Activated CD8-positive, alpha-beta memory T cell treated with anti-CD3 and anti-CD28 coated beads for 24 hours (primary cell): ENCODE measurements around the gene SIRPB1.
"Not testable (repeated sequence)": the region's sequence is repeated elsewhere in the genome, so short reads cannot be mapped to it uniquely, and the experiment has no call there.

Experiments
- DNase-seq: peaks from one replicate; pipeline ENCODE4 v3.0.0-alpha.2; 2020

Gene SIRPB1

DNA sequence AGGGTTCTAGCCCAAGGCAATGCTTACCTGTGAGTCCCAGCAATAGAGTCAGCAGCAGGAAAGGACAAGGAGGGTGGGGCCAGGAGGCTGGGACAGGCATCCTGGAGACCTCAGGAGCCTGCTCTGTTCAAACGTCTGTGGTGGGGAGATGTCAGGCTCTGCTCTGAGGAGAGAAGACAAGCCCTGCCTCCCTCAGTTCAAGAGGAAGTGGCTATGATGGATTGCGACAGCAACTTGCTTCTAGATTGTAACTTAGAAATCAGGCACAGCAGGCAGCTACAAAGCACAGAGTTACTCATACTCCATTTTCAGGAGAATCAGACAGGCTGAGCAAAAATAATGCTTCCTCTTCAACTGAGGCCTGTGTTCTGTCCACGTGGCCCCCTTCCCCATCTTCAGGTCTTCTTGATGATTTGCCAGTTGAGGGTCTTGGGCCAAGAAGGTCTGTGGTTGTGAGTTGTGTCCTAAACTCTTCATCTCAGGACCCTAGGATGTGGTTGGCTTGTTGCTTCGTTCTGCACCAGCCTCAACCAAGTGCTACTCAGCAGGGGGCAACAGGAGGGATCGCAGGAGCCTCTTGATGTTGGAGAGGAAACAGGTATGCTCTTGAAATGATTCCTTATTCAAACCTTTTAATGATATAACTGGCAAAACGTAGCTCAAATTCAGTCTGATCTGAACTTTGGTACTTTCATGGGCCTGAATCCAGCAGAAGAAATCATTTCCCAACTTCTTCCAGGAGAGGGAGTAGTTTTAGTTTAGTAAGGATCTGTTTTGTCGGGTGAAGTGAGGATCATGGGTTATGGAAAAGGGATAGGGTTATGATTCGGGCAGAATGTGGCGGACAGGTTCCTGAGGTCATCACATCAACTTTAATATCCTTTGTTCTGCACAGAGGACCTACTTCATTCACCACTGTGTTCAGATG is 31.0 kb downstream of the SIRPB1 start:
- no peak for DNase-seq

DNA sequence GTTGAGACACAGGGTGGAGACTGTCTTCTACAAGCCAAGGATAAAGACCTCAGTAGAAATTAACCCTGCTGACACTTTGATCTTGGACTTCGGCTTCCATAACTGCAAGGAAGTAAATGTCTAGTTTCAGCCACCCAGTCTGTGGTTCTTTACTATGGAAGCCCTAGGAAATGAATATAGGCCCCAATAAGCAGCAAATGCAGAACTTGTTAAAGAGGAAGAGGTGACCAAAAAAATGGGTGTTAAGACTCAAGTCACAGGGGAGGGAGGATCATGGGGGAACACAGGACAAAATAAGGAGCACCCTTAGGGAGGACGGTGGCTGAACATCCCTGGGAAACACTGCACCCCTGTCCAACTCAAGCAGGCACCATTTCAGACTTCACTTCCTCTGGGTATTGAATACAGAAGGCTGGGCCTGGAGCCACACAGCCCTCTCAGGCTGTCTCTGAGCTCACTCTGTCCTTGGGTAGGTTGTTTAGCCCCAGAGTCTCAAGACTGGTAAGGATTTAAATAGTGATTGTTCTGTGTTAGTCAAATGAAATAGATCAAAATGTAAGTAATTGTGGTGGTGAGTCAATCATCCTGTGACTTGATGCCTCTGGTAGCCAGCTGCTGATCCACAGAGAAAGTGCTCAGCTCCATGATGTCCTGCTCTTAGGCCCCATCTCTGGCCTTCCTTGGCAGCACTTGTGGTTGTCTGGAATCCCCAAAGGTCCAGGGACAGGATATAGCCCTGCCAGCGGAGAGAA is 31.9 kb downstream of the SIRPB1 start:
- DNase-seq = no peak

DNA sequence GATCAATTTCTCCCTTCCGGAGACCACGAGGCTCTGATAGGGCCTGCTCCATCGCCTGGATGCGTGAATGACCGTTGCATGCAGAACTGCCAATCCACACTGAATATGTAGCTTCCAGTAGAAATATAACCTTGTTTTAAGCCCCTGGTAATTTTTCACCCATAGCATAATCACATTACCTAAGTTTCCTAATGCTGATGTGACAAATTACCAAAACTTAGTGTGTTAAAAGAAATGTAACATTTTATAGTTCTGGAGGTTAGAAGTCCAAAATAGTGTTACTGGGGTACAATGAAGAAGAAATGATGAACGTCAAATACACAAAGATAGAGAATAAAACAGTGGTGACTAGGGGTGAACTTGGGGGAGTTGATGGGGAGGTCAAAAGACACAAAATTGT is 40.3 kb downstream of the SIRPB1 start:
- no peak for DNase-seq

DNA sequence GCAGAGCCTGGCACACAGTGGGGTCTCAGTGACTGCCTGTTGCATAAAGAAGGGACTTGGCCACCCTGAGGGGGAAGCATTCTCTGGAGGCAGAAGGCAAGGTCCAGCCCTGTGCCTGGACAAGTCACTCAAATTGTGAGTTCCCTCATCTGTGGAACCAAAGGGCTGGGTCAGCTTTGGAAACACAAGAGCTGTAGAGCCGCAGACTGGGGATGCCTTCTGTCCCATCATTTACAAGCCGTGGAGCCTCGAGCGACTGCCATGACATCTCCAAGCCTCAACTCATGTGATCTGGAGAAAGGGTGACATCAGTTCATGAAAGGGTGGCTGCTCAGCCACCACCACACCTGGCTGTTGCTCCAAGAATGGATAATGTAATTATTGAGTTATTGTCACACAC is 41.9 kb downstream of the SIRPB1 start:
- DNase-seq = no peak

DNA sequence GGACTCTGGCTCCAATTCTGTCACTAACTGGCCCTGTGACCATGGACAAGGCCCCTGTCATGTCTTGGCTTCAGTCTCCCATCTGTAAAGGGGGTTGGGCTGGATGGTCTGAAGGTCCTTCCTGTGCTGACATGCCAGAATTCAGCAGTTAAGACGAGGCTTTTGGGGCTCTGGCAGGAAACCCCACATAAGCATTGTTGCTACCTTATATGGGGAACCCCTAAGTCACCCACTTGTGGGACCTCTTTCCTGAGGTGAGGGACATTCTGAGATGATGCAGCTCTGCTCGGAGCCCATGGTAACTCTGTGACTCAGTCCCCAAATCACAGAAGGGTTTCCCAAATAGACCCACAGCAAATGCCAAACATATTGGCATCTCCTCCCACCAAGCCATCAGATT is 42.5 kb downstream of the SIRPB1 start:
- not testable (repeated sequence) for DNase-seq

DNA sequence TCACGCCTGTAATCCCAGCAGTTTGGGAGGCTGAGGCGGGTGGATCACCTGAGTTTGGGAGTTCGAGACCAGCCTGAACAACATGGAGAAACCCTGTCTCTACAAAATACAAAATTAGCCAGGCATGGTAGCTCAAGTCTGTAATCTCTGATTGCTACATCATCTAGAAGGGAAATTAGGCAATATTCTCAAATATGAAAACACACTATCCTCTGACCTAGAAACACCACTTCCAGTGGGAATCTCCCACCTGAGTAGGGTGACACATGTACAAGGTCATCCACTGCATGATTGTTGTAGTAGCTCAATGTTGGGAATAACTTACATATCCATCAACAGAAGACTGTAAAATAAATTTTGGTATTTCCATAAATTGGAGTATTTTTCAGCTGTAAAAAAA is 43.2 kb downstream of the SIRPB1 start:
- no peak for DNase-seq

DNA sequence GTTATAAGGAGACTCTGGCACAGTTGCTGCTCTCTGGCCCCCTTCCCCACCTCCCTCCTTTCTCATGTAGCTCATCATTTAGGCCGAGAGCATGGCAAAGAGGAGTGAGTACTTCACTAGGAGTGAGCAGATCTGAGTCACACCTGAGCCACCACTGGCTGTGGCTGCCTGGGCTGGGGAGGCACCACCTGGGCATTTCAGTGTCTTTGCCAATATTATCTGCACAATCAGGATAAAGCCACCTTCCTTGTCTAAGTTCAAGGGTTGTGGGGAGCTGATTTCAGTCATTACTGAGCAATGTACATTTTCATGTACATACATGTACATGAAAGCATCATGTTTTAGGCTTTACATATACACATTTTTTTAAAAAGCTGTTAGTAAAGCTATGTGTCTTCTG is 43.8 kb downstream of the SIRPB1 start:
- DNase-seq = not testable (repeated sequence)

DNA sequence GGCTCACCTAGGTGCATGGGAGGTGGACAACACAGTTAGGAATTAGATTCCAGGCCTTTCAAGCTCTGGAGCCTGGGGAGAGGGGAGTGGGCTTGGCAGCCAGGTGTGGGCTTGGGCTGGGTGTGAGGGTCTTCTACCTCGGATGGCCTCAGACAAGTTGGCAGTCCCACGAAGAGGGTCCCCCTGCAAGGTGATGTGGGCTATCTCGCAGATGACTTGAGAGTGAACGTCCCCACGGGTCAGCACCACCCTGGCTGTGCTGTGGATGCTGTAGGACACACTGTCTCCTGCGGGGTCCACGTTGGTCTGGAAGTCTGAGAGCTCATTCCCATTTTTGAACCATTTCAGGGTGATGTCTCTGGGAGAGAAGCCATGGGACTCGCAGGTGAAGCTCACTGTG is 48.2 kb downstream of the SIRPB1 start:
- DNase-seq = not testable (repeated sequence)
